IPS-18a (cell line): ENCODE data around the gene PRDM16.
A peak's percentile ranks its signal among the peaks of the same experiment; 100 is the strongest.

Experiments
- H3K27ac ChIP-seq: one replicate; pipeline ENCODE4 v1.5.1; 2013; ENCODE audit warnings: low read length
- H3K27me3 ChIP-seq: one replicate; pipeline ENCODE4 v1.6.1; 2013; ENCODE audit warnings: mild to moderate bottlenecking, low read length; ENCODE audit not compliant: control insufficient read depth, insufficient read depth
- H3K36me3 ChIP-seq: one replicate; pipeline ENCODE4 v1.6.1; 2013; ENCODE audit warnings: low read depth, low read length; ENCODE audit not compliant: control insufficient read depth
- H3K4me1 ChIP-seq: one replicate; pipeline ENCODE4 v1.6.1; 2013; ENCODE audit warnings: low read depth, low read length; ENCODE audit not compliant: control insufficient read depth
- H3K4me3 ChIP-seq: one replicate; pipeline ENCODE4 v1.5.1; 2013; ENCODE audit warnings: low read length
- H3K9ac ChIP-seq: one replicate; pipeline ENCODE4 v1.6.1; 2013; ENCODE audit warnings: mild to moderate bottlenecking, low read length, moderate library complexity
- H3K9me3 ChIP-seq: one replicate; pipeline ENCODE4 v1.6.1; 2013; ENCODE audit warnings: low read depth, low read length; ENCODE audit not compliant: control insufficient read depth

PRDM16 gene

GRCh38 chr1:3469849-3470649 lies 401.0 kb downstream of the PRDM16 start:
- H3K4me1 ChIP-seq: peaks cover 15% of the 10 kb centered on the region
- no peak overlapping the region for H3K27ac ChIP-seq
- H3K9me3 ChIP-seq: no peaks in the 10 kb centered on the region
- H3K27me3 ChIP-seq: no peaks in the 10 kb centered on the region
- H3K36me3 ChIP-seq: peaks cover 6% of the 10 kb centered on the region
- H3K4me3 ChIP-seq: no peak overlapping the region
- H3K9ac ChIP-seq: no peak overlapping the region

- Histone ChIP-seq H3K9ac (peak overlapping the region; percentile 38), H3K27ac (peak overlapping the region; percentile 69), H3K9me3 (no peaks in the 10 kb centered on the region), H3K27me3 (no peaks in the 10 kb centered on the region), H3K4me1 (peaks cover 15% of the 10 kb centered on the region), H3K36me3 (peaks cover 6% of the 10 kb centered on the region), H3K4me3 (no peak overlapping the region)
Observed at GRCh38 chr1:3470650-3471355, 401.8 kb downstream of the PRDM16 start.

GRCh38 chr1:3471356-3472087 lies 402.5 kb downstream of the PRDM16 start:
- H3K4me3 ChIP-seq: peak overlapping the region; percentile 26

GRCh38 chr1:3472088-3472850 lies 403.3 kb downstream of the PRDM16 start:
- peak overlapping the region; percentile 38 for H3K9ac ChIP-seq
- peaks cover 6% of the 10 kb centered on the region for H3K36me3 ChIP-seq
- H3K27ac ChIP-seq: peak overlapping the region; percentile 31
- peaks cover 15% of the 10 kb centered on the region for H3K4me1 ChIP-seq
- H3K4me3 ChIP-seq: peak overlapping the region; percentile 26
- H3K9me3 ChIP-seq: no peaks in the 10 kb centered on the region
- no peaks in the 10 kb centered on the region for H3K27me3 ChIP-seq

More at GRCh38 chr1:3471356-3472087, 402.5 kb downstream of the PRDM16 start:
- Histone ChIP-seq H3K4me1 (peaks cover 15% of the 10 kb centered on the region), H3K36me3 (peaks cover 6% of the 10 kb centered on the region), H3K9ac (peak overlapping the region; percentile 38), H3K27me3 (no peaks in the 10 kb centered on the region), H3K9me3 (no peaks in the 10 kb centered on the region), H3K27ac (peak overlapping the region; percentile 80)

- Histone ChIP-seq H3K27me3 (no peaks in the 10 kb centered on the region), H3K27ac (no peak overlapping the region), H3K36me3 (peaks cover 6% of the 10 kb centered on the region), H3K4me3 (no peak overlapping the region), H3K4me1 (peaks cover 15% of the 10 kb centered on the region), H3K9me3 (no peaks in the 10 kb centered on the region), H3K9ac (no peak overlapping the region)
Observed at GRCh38 chr1:3472906-3473305, 403.9 kb downstream of the PRDM16 start.

- no peak overlapping the region for H3K4me3 ChIP-seq
- H3K4me1 ChIP-seq: peaks cover 15% of the 10 kb centered on the region
- peaks cover 6% of the 10 kb centered on the region for H3K36me3 ChIP-seq
- no peak overlapping the region for H3K9ac ChIP-seq
- H3K27me3 ChIP-seq: no peaks in the 10 kb centered on the region
- no peak overlapping the region for H3K27ac ChIP-seq
- no peaks in the 10 kb centered on the region for H3K9me3 ChIP-seq
Observed at GRCh38 chr1:3473381-3473844, 404.4 kb downstream of the PRDM16 start.

GRCh38 chr1:3474016-3474415 lies 405.0 kb downstream of the PRDM16 start:
- H3K9me3 ChIP-seq: no peaks in the 10 kb centered on the region
- H3K27me3 ChIP-seq: no peaks in the 10 kb centered on the region
- no peak overlapping the region for H3K9ac ChIP-seq
- peaks cover 15% of the 10 kb centered on the region for H3K4me1 ChIP-seq
- H3K27ac ChIP-seq: no peak overlapping the region
- H3K36me3 ChIP-seq: peaks cover 6% of the 10 kb centered on the region
- H3K4me3 ChIP-seq: no peak overlapping the region

- H3K4me1 ChIP-seq: peaks cover 15% of the 10 kb centered on the region
- H3K9me3 ChIP-seq: no peaks in the 10 kb centered on the region
- H3K9ac ChIP-seq: no peak overlapping the region
- H3K27me3 ChIP-seq: no peaks in the 10 kb centered on the region
- no peak overlapping the region for H3K4me3 ChIP-seq
- no peak overlapping the region for H3K27ac ChIP-seq
- H3K36me3 ChIP-seq: peaks cover 6% of the 10 kb centered on the region
Observed at GRCh38 chr1:3474421-3474820, 405.4 kb downstream of the PRDM16 start.

GRCh38 chr1:3475839-3476573 lies 407.0 kb downstream of the PRDM16 start:
- no peaks in the 10 kb centered on the region for H3K27me3 ChIP-seq
- peaks cover 11% of the 10 kb centered on the region for H3K4me1 ChIP-seq
- no peak overlapping the region for H3K9ac ChIP-seq
- no peak overlapping the region for H3K27ac ChIP-seq
- no peaks in the 10 kb centered on the region for H3K9me3 ChIP-seq
- no peak overlapping the region for H3K4me3 ChIP-seq
- H3K36me3 ChIP-seq: peaks cover 6% of the 10 kb centered on the region

GRCh38 chr1:3476666-3477065 lies 407.7 kb downstream of the PRDM16 start:
- H3K4me1 ChIP-seq: peaks cover 6% of the 10 kb centered on the region
- no peak overlapping the region for H3K27ac ChIP-seq

More at GRCh38 chr1:3476666-3477065, 407.7 kb downstream of the PRDM16 start:
- Histone ChIP-seq H3K27me3 (no peaks in the 10 kb centered on the region), H3K9me3 (no peaks in the 10 kb centered on the region), H3K9ac (no peak overlapping the region), H3K36me3 (peaks cover 6% of the 10 kb centered on the region), H3K4me3 (no peak overlapping the region)
